ENCODE data around the gene FBXO5. TPM values are rescaled to one million over a fixed set of nuclear protein-coding genes. Genes with fewer than 3 reads are reported as not detected.

Gene FBXO5
- total and polyA plus RNA-seq, 9 of the 15 experiments (the other 6 are each of a cell fraction or from before 2014, with no cell fraction given), result 17.8 to 89.3 (median 62.9) TPM

- no peak for TF ChIP-seq TSC22D4 (tag; IDR thresholded peaks at IDR 0.05)
- TF ChIP-seq, protein P1, sequence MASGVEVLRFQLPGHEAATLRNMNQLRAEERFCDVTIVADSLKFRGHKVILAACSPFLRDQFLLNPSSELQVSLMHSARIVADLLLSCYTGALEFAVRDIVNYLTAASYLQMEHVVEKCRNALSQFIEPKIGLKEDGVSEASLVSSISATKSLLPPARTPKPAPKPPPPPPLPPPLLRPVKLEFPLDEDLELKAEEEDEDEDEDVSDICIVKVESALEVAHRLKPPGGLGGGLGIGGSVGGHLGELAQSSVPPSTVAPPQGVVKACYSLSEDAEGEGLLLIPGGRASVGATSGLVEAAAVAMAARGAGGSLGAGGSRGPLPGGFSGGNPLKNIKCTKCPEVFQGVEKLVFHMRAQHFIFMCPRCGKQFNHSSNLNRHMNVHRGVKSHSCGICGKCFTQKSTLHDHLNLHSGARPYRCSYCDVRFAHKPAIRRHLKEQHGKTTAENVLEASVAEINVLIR (CRISPR knock-in tag; IDR thresholded peaks at IDR 0.05), result no peak
- TF ChIP-seq ZNF274 (IDR thresholded peaks at IDR 0.05; ENCODE audit: borderline replicate concordance, low read depth, low read length), result no peak
- no peak for TF ChIP-seq IRF2 (CRISPR knock-in tag; IDR thresholded peaks at IDR 0.05)
- TF ChIP-seq ZNF830 (CRISPR knock-in tag; IDR thresholded peaks at IDR 0.05), result no peak
- TF ChIP-seq CTCF (IDR thresholded peaks at IDR 0.05 in 2 of 3, conservative IDR thresholded peaks at IDR 0.05 in 1 of 3; ENCODE audit: insufficient read depth in 2 of 3, low read depth in 1 of 3, low read length in 3 of 3), result peak; percentile 68 to 93 (median 80)
- no peak for TF ChIP-seq TGIF2 (CRISPR knock-in tag; IDR thresholded peaks at IDR 0.05)
- no peak for TF ChIP-seq ZNF12 (CRISPR knock-in tag; IDR thresholded peaks at IDR 0.05)
- TF ChIP-seq MEIS2 (IDR thresholded peaks at IDR 0.05; ENCODE audit: partially characterized antibody), result peak; percentile 21
- TF ChIP-seq PKNOX1 (IDR thresholded peaks at IDR 0.05), result peak; percentile 51; the same call in 1 of the 2 replicates
- TF ChIP-seq MTA1 (IDR thresholded peaks at IDR 0.05; ENCODE audit: borderline replicate concordance), result no peak
- TF ChIP-seq DEAF1 (CRISPR knock-in tag; IDR thresholded peaks at IDR 0.05), result peak; percentile 68
These were observed 41.3 kb upstream of the FBXO5 start (continued) for GRCh38 chr6:153023977-153024708.
